UCSD-AML1 (cell line): Measurements from ENCODE around the gene NBAS.
"Not testable (repeated sequence)": the region's sequence is repeated elsewhere in the genome, so short reads cannot be mapped to it uniquely, and the experiment has no call there.

Source experiments
- DNase-seq: peaks from one replicate; lab custom pipeline; 2025; ENCODE audit not compliant: unreplicated experiment; lab: John Stamatoyannopoulos, UW

The NBAS gene

DNA sequence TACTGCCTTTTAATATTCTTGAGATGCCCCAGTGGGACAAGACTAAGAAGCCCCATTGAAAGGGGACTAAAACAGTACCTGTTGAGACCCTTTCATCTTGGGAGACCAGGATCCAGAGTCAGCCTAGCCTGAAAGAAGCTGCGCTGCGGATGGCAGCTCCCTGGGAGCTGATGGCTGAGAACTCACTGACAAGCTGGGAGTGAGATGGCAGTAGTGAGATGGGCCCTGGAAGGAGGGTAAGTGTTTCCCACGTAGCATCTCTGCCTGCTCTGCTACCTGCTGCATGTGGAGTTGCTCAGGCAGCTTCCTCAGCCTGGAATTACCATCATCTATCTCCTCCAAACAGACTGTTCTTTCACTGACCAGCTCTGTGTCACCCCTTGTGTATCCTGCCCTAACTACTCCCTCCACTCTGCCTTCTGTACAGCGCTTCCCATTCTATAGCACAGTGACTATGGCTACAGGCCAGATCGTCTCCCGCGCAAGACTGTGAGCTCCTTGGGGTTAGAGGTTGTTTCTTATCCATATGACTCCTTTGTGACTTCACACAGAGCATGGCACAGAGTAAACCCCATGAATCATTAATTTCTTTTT lies 330.4 kb downstream of the NBAS start:
- DNase-seq = no peak

- no peak for DNase-seq
These were observed 334.5 kb downstream of the NBAS start for GRCh38 chr2:15226661-15227060.

GRCh38 chr2:15225131-15225530 lies 336.0 kb downstream of the NBAS start:
- no peak for DNase-seq

- no peak for DNase-seq
These were observed 336.5 kb downstream of the NBAS start for GRCh38 chr2:15224641-15225040.

GRCh38 chr2:15223887-15224286 lies 337.2 kb downstream of the NBAS start:
- no peak for DNase-seq

DNA sequence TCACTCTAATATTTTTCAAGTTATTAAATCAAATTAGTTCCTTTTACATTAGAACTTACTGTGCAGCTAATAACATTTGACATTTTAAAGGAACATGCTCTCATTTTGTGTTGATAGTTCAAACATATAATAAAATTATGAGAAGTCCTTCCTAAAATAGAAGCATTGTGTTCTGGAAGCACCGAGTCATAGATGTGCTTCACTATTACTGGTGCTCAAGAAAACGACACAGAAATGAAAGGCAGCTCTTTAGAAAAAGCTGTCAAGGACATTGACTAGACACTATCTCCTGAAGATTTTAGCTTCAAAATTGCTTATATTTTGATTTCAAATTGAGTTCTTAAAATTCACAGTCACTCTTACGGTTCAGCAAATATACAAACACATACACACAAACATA lies 338.3 kb downstream of the NBAS start:
- no peak for DNase-seq

GRCh38 chr2:15220603-15221002 lies 340.5 kb downstream of the NBAS start:
- DNase-seq = no peak

GRCh38 chr2:15218423-15219086 lies 342.6 kb downstream of the NBAS start:
- DNase-seq = no peak

GRCh38 chr2:15212249-15212648 lies 348.9 kb downstream of the NBAS start:
- no peak for DNase-seq

GRCh38 chr2:15210542-15210941 lies 350.6 kb downstream of the NBAS start:
- not testable (repeated sequence) for DNase-seq

GRCh38 chr2:15206419-15206818 lies 354.7 kb downstream of the NBAS start:
- DNase-seq = no peak

GRCh38 chr2:15205562-15205961 lies 355.6 kb downstream of the NBAS start:
- no peak for DNase-seq

DNA sequence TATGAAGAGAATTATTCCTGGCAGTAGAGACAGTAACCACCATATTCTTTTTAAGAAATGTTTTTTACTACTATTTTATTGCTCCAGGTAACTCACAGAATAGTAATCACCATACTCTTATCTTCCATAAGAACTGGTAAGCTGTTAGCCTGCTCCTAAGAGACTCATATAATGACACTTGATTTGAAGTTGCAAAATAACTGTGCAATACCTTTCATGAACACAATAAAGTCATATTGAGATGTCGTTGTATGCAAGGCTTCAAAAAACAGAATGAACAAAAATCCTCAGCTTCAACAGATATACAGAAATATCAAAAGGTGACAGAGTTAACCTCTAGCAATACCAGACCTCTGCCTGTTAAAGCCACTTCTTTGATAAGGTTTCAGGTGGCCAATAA lies 360.1 kb downstream of the NBAS start:
- DNase-seq = no peak

DNA sequence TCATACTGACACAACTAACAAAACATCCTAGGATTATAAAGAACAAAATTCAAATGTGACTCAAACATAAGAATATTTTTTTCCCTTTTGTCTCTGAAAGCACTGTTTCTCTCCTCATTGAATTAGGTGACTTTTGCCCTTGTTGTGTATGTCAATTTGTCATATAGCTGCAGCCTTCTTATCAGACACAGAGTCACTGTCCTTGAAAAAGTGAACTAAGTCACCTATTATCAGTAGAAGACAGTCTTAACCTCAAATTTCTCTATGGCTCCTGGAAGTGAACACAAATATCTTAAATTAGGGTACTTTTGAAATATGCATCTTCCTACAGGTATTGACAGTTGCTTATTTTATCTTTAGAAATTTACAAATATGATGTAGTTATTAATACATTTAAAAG lies 360.6 kb downstream of the NBAS start:
- DNase-seq = no peak

DNA sequence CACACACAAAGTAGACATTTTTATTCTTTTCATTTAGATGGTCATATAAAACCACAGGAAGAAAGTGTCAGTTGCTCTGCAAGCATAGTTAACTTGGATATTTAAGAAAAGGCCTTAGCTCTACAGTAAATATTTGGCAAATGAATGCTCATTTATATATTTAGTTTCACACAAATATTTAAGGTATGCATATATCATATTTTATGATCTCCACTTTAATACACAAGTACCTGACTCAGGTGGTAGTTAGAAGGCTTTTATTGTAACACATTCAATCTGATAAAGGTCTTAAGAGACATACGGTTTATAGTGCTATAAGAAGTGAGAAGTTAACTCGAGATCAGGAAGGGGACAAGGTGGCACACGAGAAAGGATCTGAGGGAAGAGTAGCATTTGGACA lies 363.1 kb downstream of the NBAS start:
- DNase-seq = no peak

DNA sequence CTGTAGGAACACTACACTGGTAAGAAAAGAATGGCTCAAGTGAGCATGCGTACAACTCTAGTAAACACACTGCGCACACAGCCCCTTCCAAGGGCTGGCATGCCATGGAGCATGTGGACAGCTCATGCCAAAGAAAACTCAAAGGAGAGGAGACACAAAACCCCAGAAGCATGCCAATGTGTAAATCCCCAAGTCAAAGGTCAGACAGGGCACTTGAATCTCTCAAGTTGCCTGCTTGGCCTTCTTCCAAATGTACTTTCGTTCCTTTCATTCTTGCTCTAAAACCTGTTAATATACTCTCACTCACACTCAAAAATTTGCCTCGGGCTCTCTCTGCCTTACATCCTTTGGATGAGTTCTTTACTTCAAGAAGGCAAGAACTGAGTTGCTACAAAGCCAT lies 365.3 kb downstream of the NBAS start:
- DNase-seq = no peak

- no peak for DNase-seq
These were observed 369.3 kb downstream of the NBAS start for GRCh38 chr2:15191789-15192188.

- DNase-seq = no peak
These were observed 371.9 kb downstream of the NBAS start for GRCh38 chr2:15189216-15189615.

GRCh38 chr2:15187702-15188101 lies 373.4 kb downstream of the NBAS start:
- no peak for DNase-seq

GRCh38 chr2:15186118-15186517 lies 375.0 kb downstream of the NBAS start:
- no peak for DNase-seq

DNA sequence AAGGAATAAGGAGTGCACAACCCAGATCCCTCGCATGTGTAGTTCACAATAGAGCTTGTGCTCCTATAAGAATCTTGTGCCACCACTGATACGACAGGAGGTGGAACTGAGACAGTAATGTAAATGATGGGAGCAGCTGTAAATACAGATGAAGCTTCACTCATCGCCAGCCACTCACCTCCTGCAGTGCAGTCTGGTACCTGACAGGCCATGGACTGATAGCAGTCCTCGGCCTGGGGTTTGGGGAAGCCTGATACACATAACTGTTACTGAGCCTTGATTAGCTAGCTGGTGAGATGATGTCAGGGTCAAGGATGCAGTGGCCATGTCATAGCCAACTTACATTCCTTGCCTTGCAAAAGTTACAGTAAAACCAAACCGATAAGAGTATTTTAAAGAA lies 376.6 kb downstream of the NBAS start:
- no peak for DNase-seq

GRCh38 chr2:15182275-15182674 lies 378.9 kb downstream of the NBAS start:
- no peak for DNase-seq

DNA sequence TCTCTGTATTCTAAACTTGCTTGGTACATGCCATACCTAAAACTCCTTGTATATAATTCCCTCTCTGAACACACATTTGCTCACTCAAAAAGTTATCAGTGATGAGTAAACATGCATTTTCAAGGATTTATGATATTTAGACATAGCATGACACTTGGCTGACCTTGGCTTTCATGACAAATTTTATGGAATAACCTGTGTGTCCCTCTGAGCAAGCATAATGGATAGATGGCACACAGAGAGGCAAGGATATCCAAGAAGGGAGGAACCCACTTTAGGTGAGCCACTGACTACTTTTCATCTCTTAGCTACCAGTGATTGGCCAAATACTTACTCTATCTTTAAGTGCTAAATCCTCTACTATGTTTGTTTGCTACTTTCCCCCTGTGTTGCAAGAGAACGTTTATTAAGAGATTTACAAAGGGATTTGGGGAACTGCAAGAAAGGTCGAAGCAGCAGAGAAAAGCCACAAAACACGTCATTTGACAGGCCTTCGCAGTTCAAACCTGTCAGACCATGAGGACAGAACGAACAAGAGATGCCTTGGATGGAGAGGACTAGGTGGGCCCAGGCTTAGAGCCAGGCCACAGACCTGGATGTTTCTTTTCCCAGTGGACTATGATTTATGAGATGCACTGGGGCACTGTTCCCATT lies 379.9 kb downstream of the NBAS start:
- no peak for DNase-seq
